Neural progenitor cell (in vitro differentiated cells): Measurements from ENCODE around the gene RXRG. TPM values are rescaled to one million over a fixed set of nuclear protein-coding genes. Genes with fewer than 3 reads are reported as not detected.

Experiments
- DNase-seq: peaks from one replicate; pipeline ENCODE4 v3.0.0-alpha.2; 2016; ENCODE audit warnings: low spot score
- H2AFZ ChIP-seq: fragments of 200-600 bp; sonication (generic); replicated peaks from 2 replicates; pipeline ENCODE4 v1.6.1; 2016; ENCODE audit warnings: antibody characterized with exemption
- H3F3A ChIP-seq: fragments of 200-600 bp; sonication (generic); 2 replicates; pipeline ENCODE4 v1.6.1; 2016; ENCODE audit warnings: antibody characterized with exemption, low read depth
- H3K27ac ChIP-seq: fragments of 200-600 bp; sonication (generic); 2 replicates; pipeline ENCODE4 v1.5.1; 2016; ENCODE audit warnings: mild to moderate bottlenecking
- H3K27me3 ChIP-seq: fragments of 200-600 bp; sonication (generic); 2 replicates; pipeline ENCODE4 v1.6.1; 2016; ENCODE audit warnings: mild to moderate bottlenecking, moderate library complexity
- H3K36me3 ChIP-seq: fragments of 200-600 bp; sonication (generic); 2 replicates; pipeline ENCODE4 v1.5.1; 2016
- H3K4me1 ChIP-seq: fragments of 200-600 bp; sonication (generic); 2 replicates; pipeline ENCODE4 v1.6.1; 2016; ENCODE audit warnings: mixed run types
- H3K4me2 ChIP-seq: fragments of 200-600 bp; sonication (generic); 2 replicates; pipeline ENCODE4 v1.6.1; 2016
- H3K4me3 ChIP-seq: fragments of 200-600 bp; sonication (generic); 2 replicates; pipeline ENCODE4 v1.5.1; 2016
- H3K79me2 ChIP-seq: fragments of 200-600 bp; sonication (generic); 2 replicates; pipeline ENCODE4 v1.6.1; 2016; ENCODE audit warnings: low read depth
- H3K9ac ChIP-seq: fragments of 200-600 bp; sonication (generic); 2 replicates; pipeline ENCODE4 v1.6.1; 2016
- H3K9me3 ChIP-seq: fragments of 200-600 bp; sonication (generic); 2 replicates; pipeline ENCODE4 v1.5.1; 2016; ENCODE audit warnings: low read depth
- H4K20me1 ChIP-seq: fragments of 200-600 bp; sonication (generic); 2 replicates; pipeline ENCODE4 v1.6.1; 2016; ENCODE audit warnings: low read depth
- H3K27ac Mint-ChIP-seq: 3 replicates; pipeline ENCODE4 v1.8.0; 2021; ENCODE audit warnings: mixed read lengths
- H3K27me3 Mint-ChIP-seq: 2 replicates; pipeline ENCODE4 v1.8.0; 2022; ENCODE audit warnings: low read depth, mild to moderate bottlenecking, inconsistent platforms, moderate library complexity, mixed read lengths; ENCODE audit not compliant: insufficient read depth
- H3K36me3 Mint-ChIP-seq: 3 replicates; pipeline ENCODE4 v1.8.0; 2021; ENCODE audit warnings: mixed read lengths
- H3K4me1 Mint-ChIP-seq: 3 replicates; pipeline ENCODE4 v1.8.0; 2021; ENCODE audit warnings: mixed read lengths
- H3K4me3 Mint-ChIP-seq: 3 replicates; pipeline ENCODE4 v1.8.0; 2021; ENCODE audit warnings: mild to moderate bottlenecking, moderate library complexity, mixed read lengths
- H3K9me3 Mint-ChIP-seq: 3 replicates; pipeline ENCODE4 v1.8.0; 2020; ENCODE audit warnings: mixed read lengths
- EZH2 ChIP-seq: fragments of 200-600 bp; sonication (generic); IDR thresholded peaks from 2 replicates; pipeline ENCODE4 v1.6.1; 2017; ENCODE audit warnings: antibody characterized with exemption, mild to moderate bottlenecking, moderate library complexity
- EZH2phosphoT487 ChIP-seq: fragments of 200-600 bp; sonication (generic); IDR thresholded peaks from 2 replicates; pipeline ENCODE4 v1.6.1; 2017; ENCODE audit warnings: antibody characterized with exemption
- total RNA-seq: library from RNA; depleted of rRNA; stranded (reverse); fragments of >200 nt; gene quantifications from 2 replicates; pipeline ENCODE4 v1.2.3, GENCODE V29; 2015; ENCODE audit warnings: low replicate concordance
- TF ChIP-seq, protein P1 (sequence below): fragments of 200-600 bp; sonication (generic); IDR thresholded peaks from 2 replicates; pipeline ENCODE4 v1.5.1; 2017; ENCODE audit warnings: antibody characterized with exemption, mild to moderate bottlenecking

Gene RXRG
- total RNA-seq, 1 donor from 2014 or later = not detected

DNA sequence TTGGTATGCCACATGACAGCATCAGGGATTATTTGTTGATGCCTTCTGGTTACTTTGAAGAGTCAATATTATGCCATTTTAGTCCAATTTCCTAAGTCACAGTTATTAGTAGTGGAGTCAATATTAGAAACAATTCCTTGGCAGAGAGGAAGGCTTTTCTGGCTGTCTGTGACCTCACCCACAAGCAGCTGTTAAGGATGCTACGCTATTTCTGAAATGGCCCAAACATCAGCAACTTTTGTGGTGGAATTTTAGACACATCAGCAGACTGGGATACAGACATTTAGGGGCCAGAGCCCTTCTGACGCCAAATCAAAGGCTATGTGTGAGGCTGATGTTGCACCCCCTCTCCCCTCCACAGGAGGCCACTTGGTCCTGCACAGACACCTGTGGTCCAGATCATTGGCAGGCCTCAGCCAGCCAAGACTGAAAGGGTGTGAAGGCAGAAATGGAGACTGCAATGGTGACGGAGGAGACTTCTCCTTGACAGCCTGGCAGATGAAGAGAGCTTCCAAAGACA, 9.2 kb upstream of the RXRG start:
- Histone ChIP-seq H3K27ac (no peak overlapping the region), H3K79me2 (no peaks in the 10 kb centered on the region), H3K9ac (no peak overlapping the region), H3F3A (no peaks in the 10 kb centered on the region), H2AFZ (no peak overlapping the region), H4K20me1 (no peaks in the 10 kb centered on the region), H3K27me3 (peaks cover 8% of the 10 kb centered on the region), H3K4me1 (peaks cover 1% of the 10 kb centered on the region), H3K4me3 (no peak overlapping the region), H3K4me2 (no peak overlapping the region), H3K9me3 (no peaks in the 10 kb centered on the region), H3K36me3 (no peaks in the 10 kb centered on the region)
- H3K27me3 Mint-ChIP-seq = peaks cover 3% of the 10 kb centered on the region
- no peak for TF ChIP-seq EZH2
- TF ChIP-seq EZH2phosphoT487 = no peak
- TF ChIP-seq, protein P1, sequence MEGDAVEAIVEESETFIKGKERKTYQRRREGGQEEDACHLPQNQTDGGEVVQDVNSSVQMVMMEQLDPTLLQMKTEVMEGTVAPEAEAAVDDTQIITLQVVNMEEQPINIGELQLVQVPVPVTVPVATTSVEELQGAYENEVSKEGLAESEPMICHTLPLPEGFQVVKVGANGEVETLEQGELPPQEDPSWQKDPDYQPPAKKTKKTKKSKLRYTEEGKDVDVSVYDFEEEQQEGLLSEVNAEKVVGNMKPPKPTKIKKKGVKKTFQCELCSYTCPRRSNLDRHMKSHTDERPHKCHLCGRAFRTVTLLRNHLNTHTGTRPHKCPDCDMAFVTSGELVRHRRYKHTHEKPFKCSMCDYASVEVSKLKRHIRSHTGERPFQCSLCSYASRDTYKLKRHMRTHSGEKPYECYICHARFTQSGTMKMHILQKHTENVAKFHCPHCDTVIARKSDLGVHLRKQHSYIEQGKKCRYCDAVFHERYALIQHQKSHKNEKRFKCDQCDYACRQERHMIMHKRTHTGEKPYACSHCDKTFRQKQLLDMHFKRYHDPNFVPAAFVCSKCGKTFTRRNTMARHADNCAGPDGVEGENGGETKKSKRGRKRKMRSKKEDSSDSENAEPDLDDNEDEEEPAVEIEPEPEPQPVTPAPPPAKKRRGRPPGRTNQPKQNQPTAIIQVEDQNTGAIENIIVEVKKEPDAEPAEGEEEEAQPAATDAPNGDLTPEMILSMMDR = no peak
- H3K4me3 Mint-ChIP-seq = no peak overlapping the region
- no peak overlapping the region for H3K27ac Mint-ChIP-seq
- no peak for DNase-seq
- no peaks in the 10 kb centered on the region for H3K36me3 Mint-ChIP-seq
- no peaks in the 10 kb centered on the region for H3K9me3 Mint-ChIP-seq
- H3K4me1 Mint-ChIP-seq = peaks cover 6% of the 10 kb centered on the region

DNA sequence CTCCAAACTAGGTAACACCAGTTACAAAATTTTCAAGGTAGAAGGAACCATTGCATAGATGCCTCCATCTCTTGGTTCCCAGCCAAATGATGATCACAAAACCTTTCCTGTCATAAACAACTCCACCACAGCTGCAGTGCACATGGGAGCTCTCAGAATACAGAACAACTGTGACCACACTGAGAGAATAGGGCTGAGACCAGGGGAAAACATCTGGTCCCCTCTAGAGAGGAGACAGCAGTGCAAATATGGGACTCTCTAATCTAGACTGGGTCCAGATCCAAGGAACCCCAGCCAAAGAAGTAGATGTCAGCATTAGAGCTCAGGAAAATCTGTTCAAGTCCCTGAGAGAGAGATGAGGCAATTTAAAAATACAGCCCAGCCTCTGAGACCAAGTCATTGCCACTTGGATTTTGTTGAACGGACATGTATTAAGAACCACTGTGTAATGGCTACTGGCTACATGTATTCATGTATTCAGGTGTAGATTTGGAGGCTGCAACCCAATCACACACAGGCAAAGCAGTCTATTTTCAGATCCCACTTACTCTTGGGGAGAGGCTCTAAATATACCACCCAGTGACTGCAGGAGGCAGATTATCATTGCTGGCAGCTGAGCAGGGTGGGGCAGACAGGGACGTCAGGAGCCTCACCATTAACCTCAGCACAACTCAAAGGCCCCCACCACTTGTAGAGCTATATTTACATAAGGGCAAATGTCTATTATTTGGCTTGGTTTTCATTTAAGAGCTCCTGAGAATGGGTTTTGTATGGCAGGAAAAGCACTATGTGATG, 7.6 kb upstream of the RXRG start:
- no peak overlapping the region for H3K9ac ChIP-seq
- no peak overlapping the region for H3K27ac ChIP-seq
- no peaks in the 10 kb centered on the region for H3K36me3 ChIP-seq
- H2AFZ ChIP-seq = no peak overlapping the region
- H3K9me3 ChIP-seq = no peaks in the 10 kb centered on the region
- no peak overlapping the region for H3K4me2 ChIP-seq
- H4K20me1 ChIP-seq = no peaks in the 10 kb centered on the region
- H3K27me3 ChIP-seq = peaks cover 12% of the 10 kb centered on the region
- no peaks in the 10 kb centered on the region for H3F3A ChIP-seq
- Mint-ChIP-seq H3K27me3 (peaks cover 3% of the 10 kb centered on the region), H3K9me3 (no peaks in the 10 kb centered on the region), H3K4me1 (peaks cover 6% of the 10 kb centered on the region), H3K27ac (no peak overlapping the region), H3K4me3 (no peak overlapping the region), H3K36me3 (no peaks in the 10 kb centered on the region)
- H3K4me3 ChIP-seq = no peak overlapping the region
- peaks cover 4% of the 10 kb centered on the region for H3K4me1 ChIP-seq
- no peaks in the 10 kb centered on the region for H3K79me2 ChIP-seq
- no peak for DNase-seq
- TF ChIP-seq, protein P1 = no peak
- TF ChIP-seq EZH2phosphoT487 = no peak
- no peak for TF ChIP-seq EZH2

DNA sequence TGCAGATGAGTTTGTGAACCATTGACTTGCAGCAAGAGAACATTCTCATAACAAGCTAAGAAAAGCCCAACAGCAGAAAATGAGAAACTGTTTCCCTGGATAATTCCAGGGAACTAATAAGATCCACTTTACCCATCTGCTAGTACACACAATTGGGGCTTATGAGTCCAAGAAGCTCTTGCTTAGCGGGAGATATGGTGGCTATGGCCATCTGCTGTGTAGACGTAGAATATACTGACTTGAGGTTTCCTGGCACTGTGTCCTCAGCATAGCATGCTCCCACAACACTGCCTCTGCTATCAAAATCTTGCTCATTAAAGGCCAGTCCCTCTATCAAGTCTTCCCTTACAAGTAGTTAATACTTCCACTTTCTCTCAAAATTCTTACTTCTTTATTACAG, 6.8 kb upstream of the RXRG start:
- H3K9me3 Mint-ChIP-seq = no peaks in the 10 kb centered on the region
- Histone ChIP-seq H3K4me1 (peaks cover 4% of the 10 kb centered on the region), H3K27me3 (peaks cover 21% of the 10 kb centered on the region), H3F3A (no peaks in the 10 kb centered on the region), H4K20me1 (no peaks in the 10 kb centered on the region), H3K79me2 (no peaks in the 10 kb centered on the region), H3K27ac (no peak overlapping the region), H2AFZ (no peak overlapping the region), H3K9ac (no peak overlapping the region), H3K4me3 (no peak overlapping the region), H3K36me3 (no peaks in the 10 kb centered on the region), H3K9me3 (no peaks in the 10 kb centered on the region), H3K4me2 (no peak overlapping the region)
- no peak overlapping the region for H3K27ac Mint-ChIP-seq
- no peak for DNase-seq
- TF ChIP-seq EZH2 = no peak
- no peak for TF ChIP-seq EZH2phosphoT487
- TF ChIP-seq, protein P1 = no peak
- no peak overlapping the region for H3K4me3 Mint-ChIP-seq
- peaks cover 3% of the 10 kb centered on the region for H3K4me1 Mint-ChIP-seq
- peaks cover 6% of the 10 kb centered on the region for H3K27me3 Mint-ChIP-seq
- no peaks in the 10 kb centered on the region for H3K36me3 Mint-ChIP-seq
